CD4-positive, alpha-beta memory T cell (primary cell): Measurements from ENCODE around the gene SCAMP3. TPM values are rescaled to one million over a fixed set of nuclear protein-coding genes. Genes with fewer than 3 reads are reported as not detected.

Experiments used
- CTCF ChIA-PET: fragments of 350-600 bp; sonication (Branson Sonifier 250); formaldehyde crosslinking; loops from one replicate; lab custom pipeline; 2021; ENCODE audit warnings: inconsistent platforms; ENCODE audit not compliant: partially characterized antibody; lab: Charles Lee
- POLR2A ChIA-PET: fragments of 350-600 bp; sonication (Branson Sonifier 250); formaldehyde crosslinking; loops from one replicate; lab custom pipeline; 2021; ENCODE audit not compliant: partially characterized antibody; lab: Charles Lee
- DNase-seq, 5 donors: peaks; one replicate each; pipeline versions ENCODE4 v3.0.0 to v3.0.0-alpha.2; 2020 to 2022; ENCODE audit warnings: mixed read lengths in 1 of 5
- H3K27ac ChIP-seq: one replicate; pipeline ENCODE4 v1.7.0; 2013; ENCODE audit warnings: low read depth, low read length
- H3K27me3 ChIP-seq: 2 replicates; pipeline ENCODE4 v1.7.0; 2013; ENCODE audit warnings: mild to moderate bottlenecking, low read length, moderate library complexity; ENCODE audit not compliant: insufficient read depth
- H3K36me3 ChIP-seq: 2 replicates; pipeline ENCODE4 v1.7.0; 2013; ENCODE audit warnings: mild to moderate bottlenecking, low read length, moderate library complexity; ENCODE audit not compliant: insufficient read depth
- H3K4me1 ChIP-seq: 2 replicates; pipeline ENCODE4 v1.7.0; 2013; ENCODE audit warnings: mild to moderate bottlenecking, low read length, moderate library complexity; ENCODE audit not compliant: insufficient read depth
- H3K4me3 ChIP-seq, 2 donors: one replicate each; pipeline ENCODE4 v1.7.0; 2013; ENCODE audit warnings: low read length in 2 of 2, mild to moderate bottlenecking in 1 of 2
- H3K9me3 ChIP-seq, 2 donors: one replicate each; pipeline ENCODE4 v1.7.0; 2013; ENCODE audit warnings: low read length in 2 of 2, control low read depth in 1 of 2; ENCODE audit not compliant: control insufficient read depth in 1 of 2
- H3K27ac Mint-ChIP-seq, 7 donors: one replicate each; pipeline ENCODE4 v1.8.0; 2020 to 2021; ENCODE audit warnings: mixed read lengths in 7 of 7, mild to moderate bottlenecking in 6 of 7, inconsistent platforms in 3 of 7, moderate library complexity in 3 of 7
- H3K27me3 Mint-ChIP-seq, 2 donors: one replicate each; pipeline ENCODE4 v1.8.0; 2020 to 2021; ENCODE audit warnings: mixed read lengths in 2 of 2
- H3K36me3 Mint-ChIP-seq, 2 donors: one replicate each; pipeline ENCODE4 v1.8.0; 2020 to 2021; ENCODE audit warnings: mixed read lengths in 2 of 2, inconsistent platforms in 1 of 2, mild to moderate bottlenecking in 1 of 2
- H3K4me1 Mint-ChIP-seq, 4 donors: one replicate each; pipeline ENCODE4 v1.8.0; 2020 to 2021; ENCODE audit warnings: mixed read lengths in 4 of 4, mild to moderate bottlenecking in 1 of 4
- H3K4me3 Mint-ChIP-seq, 8 donors: one replicate each; pipeline ENCODE4 v1.8.0; 2020 to 2021; ENCODE audit warnings: mixed read lengths in 8 of 8, mild to moderate bottlenecking in 7 of 8, moderate library complexity in 6 of 8, inconsistent platforms in 3 of 8
- H3K9me3 Mint-ChIP-seq, 8 donors: one replicate each; pipeline ENCODE4 v1.8.0; 2020 to 2021; ENCODE audit warnings: mixed read lengths in 8 of 8, mild to moderate bottlenecking in 5 of 8, inconsistent platforms in 3 of 8, moderate library complexity in 1 of 8
- intact Hi-C: fragments of 100-400 bp; cut with micrococcal nuclease; formaldehyde crosslinking; loops from one replicate; pipeline ENCODE4 v1.15.1; 2023
- polyA plus RNA-seq, 2 donors: library from polyadenylated mRNA; unstranded; fragments of 300-500 nt; fragmentation: Illumina TruSeq; gene quantifications; one replicate each; pipeline ENCODE4 v1.2.3, GENCODE V29; 2021
- total RNA-seq, 2 experiments: library from RNA; stranded (reverse); gene quantifications; one replicate each; pipeline ENCODE4 v1.2.3, GENCODE V29; 2021

The SCAMP3 gene
- total and polyA plus RNA-seq, 4 experiments from 2014 or later: 94.4 to 160 (median 116) TPM

DNA sequence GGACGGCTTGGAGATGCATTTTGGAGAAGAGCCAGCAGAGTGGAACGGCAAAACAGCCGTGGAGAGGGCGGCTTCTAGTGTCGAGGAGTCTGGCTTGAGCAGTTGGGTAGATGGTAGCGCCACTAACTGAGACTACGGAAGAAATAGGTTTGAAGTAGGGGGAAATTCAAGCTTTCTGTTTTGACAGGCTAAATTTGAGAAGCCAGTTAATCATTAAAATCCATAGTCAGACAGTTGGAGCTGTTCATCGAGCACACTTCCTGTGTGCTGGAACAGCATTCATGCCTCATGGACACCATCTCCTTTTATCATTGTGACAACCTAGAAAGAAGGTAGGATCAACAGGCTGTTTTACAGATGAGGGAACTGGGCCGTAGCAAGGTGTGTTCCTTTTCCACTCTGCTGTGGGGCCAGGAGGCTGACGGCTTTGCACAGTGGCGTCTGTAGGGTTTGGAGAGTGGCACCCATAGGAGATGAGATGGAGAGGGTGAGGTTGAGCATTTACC, 42.5 kb upstream of the SCAMP3 start:
- H3K27ac Mint-ChIP-seq: no peak overlapping the region
- no peak overlapping the region for H3K27ac ChIP-seq
- CTCF ChIA-PET: interaction anchor here (1.5 kb wide), 1 partner anchor 54 kb away, joined by 4 read pairs; no protein-coding TSS in a partner anchor

GRCh38 chr1:155301342-155301841, 39.2 kb upstream of the SCAMP3 start, which contains the start of gene PKLR:
Gene PKLR (minus strand): TSS chr1:155301438. CDS start chr1:155301395, 43 bp downstream.
- Mint-ChIP-seq H3K27ac (peak within 1 kb of the TSS in 1 of 7 donors; percentile 52), H3K4me1 (peaks cover 0 to 3% (median 0%) of the 10 kb centered on the region in 4 donors), H3K36me3 (no peaks in the 10 kb centered on the region), H3K9me3 (peaks cover 0 to 2% (median 0%) of the 10 kb centered on the region in 8 donors), H3K4me3 (peak within 1 kb of the TSS in 1 of 8 donors; percentile 23), H3K27me3 (peaks cover 12 to 16% of the 10 kb centered on the region in 2 donors)
- ChIA-PET POLR2A (no interaction called here), CTCF (no interaction called here)
- H3K9me3 ChIP-seq: no peaks in the 10 kb centered on the region
- no peaks in the 10 kb centered on the region for H3K36me3 ChIP-seq
- no peak within 1 kb of the TSS for H3K27ac ChIP-seq
- no peak within 1 kb of the TSS for H3K4me3 ChIP-seq
- no peaks in the 10 kb centered on the region for H3K4me1 ChIP-seq
- intact Hi-C loops: no loop called here
- H3K27me3 ChIP-seq: no peaks in the 10 kb centered on the region
- DNase-seq: no peak

More for the DNA sequence above, 42.5 kb upstream of the SCAMP3 start:
- POLR2A ChIA-PET: no interaction called here
- Mint-ChIP-seq H3K4me1 (peaks cover 9 to 13% (median 12%) of the 10 kb centered on the region in 4 donors), H3K4me3 (peak overlapping the region in 1 of 8 donors; percentile 31), H3K27me3 (peaks cover 3 to 4% of the 10 kb centered on the region in 2 donors), H3K36me3 (peaks cover 0 to 4% of the 10 kb centered on the region in 2 donors), H3K9me3 (no peaks in the 10 kb centered on the region)
- DNase-seq: no peak
- Histone ChIP-seq H3K4me3 (no peak overlapping the region), H3K27me3 (no peaks in the 10 kb centered on the region), H3K4me1 (peaks cover 12% of the 10 kb centered on the region), H3K9me3 (no peaks in the 10 kb centered on the region), H3K36me3 (no peaks in the 10 kb centered on the region)
- intact Hi-C loops: loop anchor here (5.0 kb wide), 1 partner anchor 112 kb away; no protein-coding TSS in a partner anchor

DNA sequence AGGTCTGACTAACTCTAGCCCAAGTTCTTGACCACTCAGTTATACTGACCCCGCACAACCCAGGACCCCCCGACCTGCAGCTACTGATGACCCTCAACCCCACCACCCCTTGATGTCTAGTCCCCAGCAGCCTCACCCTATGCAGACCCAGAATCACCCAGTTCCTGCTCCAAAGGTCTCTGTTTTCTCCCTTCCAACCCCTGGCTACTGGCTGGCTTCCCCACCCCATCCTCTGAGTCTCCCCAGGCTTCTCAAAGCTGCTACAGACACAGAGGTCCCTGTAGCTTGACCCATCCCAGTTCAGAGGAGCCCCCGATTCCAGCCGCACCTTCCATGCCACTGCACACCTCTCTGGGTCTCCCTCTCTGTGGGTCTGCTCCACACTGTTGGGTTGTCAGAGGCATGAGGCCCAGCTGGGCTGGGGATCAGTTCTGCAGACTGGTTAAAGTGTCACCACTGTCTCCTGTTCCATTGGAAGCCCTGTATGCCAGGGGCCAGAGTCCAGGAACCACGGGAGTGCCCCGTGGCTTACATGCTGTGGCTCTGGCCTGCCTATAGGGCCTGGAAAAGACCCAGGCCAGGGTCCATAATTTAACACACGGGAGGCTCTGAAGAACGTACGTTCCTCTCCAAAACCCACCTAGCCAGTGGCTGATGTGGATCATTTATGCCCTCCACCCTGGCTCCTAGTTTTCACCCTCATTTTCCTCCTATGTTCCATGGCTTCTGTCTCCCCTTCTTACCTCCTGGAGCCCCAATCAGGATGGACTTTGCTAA, 38.6 kb upstream of the SCAMP3 start:
- Mint-ChIP-seq H3K36me3 (no peaks in the 10 kb centered on the region), H3K4me1 (peaks cover 0 to 3% (median under 1%) of the 10 kb centered on the region in 4 donors), H3K9me3 (peaks cover 0 to 2% (median 0%) of the 10 kb centered on the region in 8 donors), H3K4me3 (peak overlapping the region in 1 of 8 donors; percentile 23), H3K27me3 (peaks cover 12 to 22% of the 10 kb centered on the region in 2 donors), H3K27ac (peak overlapping the region in 1 of 7 donors; percentile 52)
- DNase-seq: no peak
- no peaks in the 10 kb centered on the region for H3K36me3 ChIP-seq
- POLR2A ChIA-PET: no interaction called here
- H3K9me3 ChIP-seq: no peaks in the 10 kb centered on the region
- H3K27ac ChIP-seq: no peak overlapping the region
- peaks cover 4% of the 10 kb centered on the region for H3K27me3 ChIP-seq
- no peaks in the 10 kb centered on the region for H3K4me1 ChIP-seq
- CTCF ChIA-PET: no interaction called here
- intact Hi-C loops: no loop called here
- no peak overlapping the region for H3K4me3 ChIP-seq

DNA sequence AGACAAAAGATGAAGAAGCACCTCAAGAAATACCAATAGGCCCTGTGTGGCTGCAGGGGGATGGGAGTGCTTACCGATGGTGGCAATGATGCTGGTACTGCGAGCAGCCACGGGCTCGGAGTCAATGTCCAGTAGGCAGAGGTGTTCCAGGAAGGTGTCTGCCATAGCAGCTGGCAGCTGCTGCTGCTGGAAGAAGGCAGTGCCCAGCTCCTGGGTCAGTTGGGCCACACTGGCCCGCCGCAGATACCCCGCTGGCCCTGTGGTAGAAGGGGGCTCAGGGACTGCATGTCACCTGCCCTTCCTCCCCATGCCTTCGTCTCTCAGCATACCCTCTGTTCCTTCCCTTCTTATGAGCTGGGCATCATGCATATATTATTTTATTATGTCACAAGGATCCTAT, 37.9 kb upstream of the SCAMP3 start:
- Histone ChIP-seq H3K4me1 (peaks cover 3% of the 10 kb centered on the region), H3K4me3 (no peak overlapping the region), H3K27me3 (peaks cover 10% of the 10 kb centered on the region), H3K27ac (no peak overlapping the region), H3K36me3 (no peaks in the 10 kb centered on the region), H3K9me3 (no peaks in the 10 kb centered on the region)
- Mint-ChIP-seq H3K4me3 (no peak overlapping the region), H3K27ac (no peak overlapping the region), H3K36me3 (no peaks in the 10 kb centered on the region), H3K4me1 (peaks cover 0 to 4% (median 1%) of the 10 kb centered on the region in 4 donors), H3K27me3 (peaks cover 15 to 24% of the 10 kb centered on the region in 2 donors), H3K9me3 (peaks cover 0 to 2% (median 0%) of the 10 kb centered on the region in 8 donors)
- ChIA-PET CTCF (no interaction called here), POLR2A (no interaction called here)
- no peak for DNase-seq
- intact Hi-C loops: no loop called here

DNA sequence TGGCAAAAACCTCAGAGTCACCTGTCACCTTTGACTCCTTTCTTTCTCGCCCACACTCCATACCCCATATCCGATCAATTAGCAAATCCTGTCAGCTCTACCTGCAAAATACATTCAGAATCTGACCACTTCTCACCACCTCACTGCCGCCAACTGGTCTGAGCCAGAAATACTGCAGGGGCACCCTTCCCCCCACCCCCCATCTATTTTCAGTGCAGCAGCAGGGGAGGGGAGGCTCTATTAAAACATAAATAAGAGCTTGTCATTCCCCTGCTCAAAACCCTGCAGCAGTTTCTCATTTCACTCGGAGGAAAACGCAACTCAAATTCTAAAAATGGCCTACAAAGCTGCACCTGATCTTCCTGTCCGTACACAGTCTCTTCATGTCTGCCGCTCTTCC, 35.2 kb upstream of the SCAMP3 start:
- H3K9me3 Mint-ChIP-seq: peaks cover 0 to 2% (median 0%) of the 10 kb centered on the region in 8 donors
- peaks cover 6% of the 10 kb centered on the region for H3K4me1 ChIP-seq
- peaks cover 22 to 33% of the 10 kb centered on the region in 2 donors for H3K27me3 Mint-ChIP-seq
- H3K27ac ChIP-seq: no peak overlapping the region
- H3K4me1 Mint-ChIP-seq: peaks cover 0 to 8% (median 4%) of the 10 kb centered on the region in 4 donors
- intact Hi-C loops: no loop called here
- H3K36me3 ChIP-seq: no peaks in the 10 kb centered on the region
- no peak overlapping the region for H3K4me3 ChIP-seq
- ChIA-PET CTCF (no interaction called here), POLR2A (interaction anchor here (1.0 kb wide), 1 partner anchor 10 kb away, joined by 3 read pairs; no protein-coding TSS in a partner anchor)
- H3K9me3 ChIP-seq: no peaks in the 10 kb centered on the region
- peak overlapping the region in 1 of 7 donors; percentile 22 for H3K27ac Mint-ChIP-seq
- no peak overlapping the region for H3K4me3 Mint-ChIP-seq
- no peak for DNase-seq
- H3K36me3 Mint-ChIP-seq: no peaks in the 10 kb centered on the region
- H3K27me3 ChIP-seq: peaks cover 10% of the 10 kb centered on the region

GRCh38 chr1:155296661-155297060, 34.5 kb upstream of the SCAMP3 start:
- no peak for DNase-seq
- Mint-ChIP-seq H3K9me3 (peaks cover 0 to 2% (median 0%) of the 10 kb centered on the region in 8 donors), H3K27ac (no peak overlapping the region), H3K36me3 (no peaks in the 10 kb centered on the region), H3K4me3 (no peak overlapping the region), H3K27me3 (peaks cover 22 to 33% of the 10 kb centered on the region in 2 donors), H3K4me1 (peaks cover 0 to 8% (median 4%) of the 10 kb centered on the region in 4 donors)
- intact Hi-C loops: no loop called here
- no peak overlapping the region for H3K27ac ChIP-seq
- H3K4me3 ChIP-seq: no peak overlapping the region
- ChIA-PET POLR2A (no interaction called here), CTCF (no interaction called here)
- H3K9me3 ChIP-seq: no peaks in the 10 kb centered on the region
- H3K36me3 ChIP-seq: no peaks in the 10 kb centered on the region
- peaks cover 10% of the 10 kb centered on the region for H3K27me3 ChIP-seq
- H3K4me1 ChIP-seq: peaks cover 6% of the 10 kb centered on the region

DNA sequence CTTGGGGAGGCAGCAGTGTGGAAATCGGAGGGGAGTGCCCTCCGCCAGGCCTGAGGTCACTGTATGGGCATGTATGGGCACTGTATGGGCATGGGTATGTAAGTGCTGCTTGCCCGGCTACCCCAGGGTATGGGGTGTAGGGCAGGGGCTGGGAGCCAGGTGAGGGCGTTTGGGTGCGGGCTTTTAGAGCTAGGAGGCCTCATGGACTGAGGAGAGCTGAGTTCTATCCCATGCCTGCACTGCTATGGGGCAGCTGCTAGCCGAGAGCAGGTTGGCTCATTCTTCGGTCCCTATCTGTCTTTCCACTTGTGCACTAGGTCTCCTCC, 33.7 kb upstream of the SCAMP3 start:
- intact Hi-C loops: no loop called here
- no peaks in the 10 kb centered on the region for H3K36me3 ChIP-seq
- Mint-ChIP-seq H3K36me3 (no peaks in the 10 kb centered on the region), H3K27ac (no peak overlapping the region), H3K4me3 (no peak overlapping the region), H3K27me3 (peaks cover 22 to 32% of the 10 kb centered on the region in 2 donors), H3K9me3 (peaks cover 0 to 2% (median 0%) of the 10 kb centered on the region in 8 donors), H3K4me1 (peaks cover 0 to 8% (median 4%) of the 10 kb centered on the region in 4 donors)
- POLR2A ChIA-PET: no interaction called here
- peaks cover 6% of the 10 kb centered on the region for H3K4me1 ChIP-seq
- no peak overlapping the region for H3K27ac ChIP-seq
- no peak overlapping the region for H3K4me3 ChIP-seq
- CTCF ChIA-PET: interaction anchor here (0.8 kb wide), 1 partner anchor 28 kb away, joined by 3 read pairs; no protein-coding TSS in a partner anchor
- no peaks in the 10 kb centered on the region for H3K9me3 ChIP-seq
- DNase-seq: no peak
- peaks cover 10% of the 10 kb centered on the region for H3K27me3 ChIP-seq
